K562 treated with DMSO at 1 percent for 48 hours (cell line): ENCODE results near the gene FTSJ1. TPM values are rescaled to one million over a fixed set of nuclear protein-coding genes. Genes with fewer than 3 reads are reported as not detected.

Experiments used
- total RNA-seq: library from RNA; unstranded; fragments of 300-600 nt; gene quantifications from 2 replicates; pipeline ENCODE4 v1.2.3, GENCODE V29; 2022; ENCODE audit warnings: low replicate concordance; ENCODE audit errors: extremely low read depth

FTSJ1 gene, protein sequence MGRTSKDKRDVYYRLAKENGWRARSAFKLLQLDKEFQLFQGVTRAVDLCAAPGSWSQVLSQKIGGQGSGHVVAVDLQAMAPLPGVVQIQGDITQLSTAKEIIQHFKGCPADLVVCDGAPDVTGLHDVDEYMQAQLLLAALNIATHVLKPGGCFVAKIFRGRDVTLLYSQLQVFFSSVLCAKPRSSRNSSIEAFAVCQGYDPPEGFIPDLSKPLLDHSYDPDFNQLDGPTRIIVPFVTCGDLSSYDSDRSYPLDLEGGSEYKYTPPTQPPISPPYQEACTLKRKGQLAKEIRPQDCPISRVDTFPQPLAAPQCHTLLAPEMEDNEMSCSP
- not detected in 2 replicates for total RNA-seq

DNA sequence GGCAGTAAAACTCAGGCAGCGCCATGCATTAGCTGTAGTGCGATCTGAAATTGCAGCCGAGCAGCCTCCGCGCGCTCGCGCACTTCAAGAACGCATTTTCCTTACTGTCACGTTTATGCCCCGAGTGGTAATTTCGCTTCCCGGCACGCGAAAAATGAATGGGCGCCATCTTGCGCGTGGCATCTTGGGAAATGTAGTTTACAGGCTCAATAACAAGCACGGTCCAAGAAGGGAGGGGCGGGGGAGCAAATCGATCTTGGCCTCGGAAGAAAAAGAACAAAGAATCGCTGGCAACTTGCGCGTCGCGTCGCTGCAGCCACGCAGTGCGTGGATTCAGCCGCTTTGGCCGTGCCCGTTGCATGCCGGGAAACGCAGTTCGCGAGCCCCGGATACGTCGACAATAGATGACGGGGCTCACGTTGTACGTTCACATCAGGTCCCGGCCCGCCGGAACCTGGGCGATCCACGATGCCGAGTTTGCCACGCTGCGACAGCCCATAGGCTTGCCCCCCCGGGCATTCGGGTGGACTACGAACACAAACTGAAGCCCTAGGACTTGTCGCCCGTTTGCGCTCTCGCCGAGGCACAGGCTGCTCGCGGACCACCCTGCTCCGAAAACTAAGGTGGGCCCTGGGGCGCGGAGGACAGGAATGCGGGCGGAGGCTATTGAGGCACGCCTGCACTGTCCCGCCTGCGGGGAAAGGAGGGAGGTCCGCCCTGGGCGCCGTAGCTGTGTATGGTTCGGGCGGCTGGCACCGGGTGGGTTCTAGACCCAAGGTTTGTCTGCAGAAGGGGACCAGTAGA lies at the start of gene FTSJ1:
Gene FTSJ1 (plus strand): TSS at position 426 of the 804 bp plus-strand sequence. CDS start 1,849 bp downstream, outside the sequence.

DNA sequence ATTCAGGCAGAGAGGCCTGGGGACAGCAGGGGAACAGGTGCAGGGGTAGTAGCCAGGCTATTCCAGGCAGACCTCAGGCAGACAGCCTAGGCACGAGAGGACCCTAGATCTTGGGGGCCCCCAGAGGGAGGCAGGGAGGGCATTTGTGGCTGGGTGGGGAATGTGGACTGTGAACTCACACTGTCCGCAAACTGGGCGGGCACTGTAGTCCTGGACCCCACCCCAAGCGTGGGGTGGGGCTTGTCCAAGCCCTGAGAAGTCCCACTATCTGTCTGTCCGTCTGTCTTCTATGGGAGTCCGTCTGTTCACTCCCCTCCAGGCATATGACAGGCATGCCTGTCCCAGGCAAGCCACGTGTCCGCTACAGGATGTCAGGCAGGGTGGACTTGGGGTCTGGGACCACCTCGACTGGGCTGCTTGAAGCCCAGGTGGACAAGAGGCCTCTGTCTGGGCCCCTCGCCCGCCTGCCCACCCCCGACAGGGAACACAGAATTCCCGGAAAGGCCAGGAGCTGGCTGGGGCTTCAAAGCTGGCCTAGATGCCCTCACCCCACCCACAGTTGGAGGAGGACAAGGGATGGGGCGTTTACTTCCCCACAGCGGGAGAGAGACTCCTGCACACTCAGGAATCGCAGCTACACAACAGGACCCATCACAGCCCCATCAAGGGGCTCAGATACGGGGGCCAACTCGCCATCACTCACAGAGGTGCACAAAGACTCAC lies 5.7 kb upstream of the FTSJ1 start, which contains the start of gene SLC38A5:
Gene SLC38A5 (minus strand): TSS at position 151 of the 723 bp plus-strand sequence. CDS start 2,336 bp downstream, outside the sequence.

DNA sequence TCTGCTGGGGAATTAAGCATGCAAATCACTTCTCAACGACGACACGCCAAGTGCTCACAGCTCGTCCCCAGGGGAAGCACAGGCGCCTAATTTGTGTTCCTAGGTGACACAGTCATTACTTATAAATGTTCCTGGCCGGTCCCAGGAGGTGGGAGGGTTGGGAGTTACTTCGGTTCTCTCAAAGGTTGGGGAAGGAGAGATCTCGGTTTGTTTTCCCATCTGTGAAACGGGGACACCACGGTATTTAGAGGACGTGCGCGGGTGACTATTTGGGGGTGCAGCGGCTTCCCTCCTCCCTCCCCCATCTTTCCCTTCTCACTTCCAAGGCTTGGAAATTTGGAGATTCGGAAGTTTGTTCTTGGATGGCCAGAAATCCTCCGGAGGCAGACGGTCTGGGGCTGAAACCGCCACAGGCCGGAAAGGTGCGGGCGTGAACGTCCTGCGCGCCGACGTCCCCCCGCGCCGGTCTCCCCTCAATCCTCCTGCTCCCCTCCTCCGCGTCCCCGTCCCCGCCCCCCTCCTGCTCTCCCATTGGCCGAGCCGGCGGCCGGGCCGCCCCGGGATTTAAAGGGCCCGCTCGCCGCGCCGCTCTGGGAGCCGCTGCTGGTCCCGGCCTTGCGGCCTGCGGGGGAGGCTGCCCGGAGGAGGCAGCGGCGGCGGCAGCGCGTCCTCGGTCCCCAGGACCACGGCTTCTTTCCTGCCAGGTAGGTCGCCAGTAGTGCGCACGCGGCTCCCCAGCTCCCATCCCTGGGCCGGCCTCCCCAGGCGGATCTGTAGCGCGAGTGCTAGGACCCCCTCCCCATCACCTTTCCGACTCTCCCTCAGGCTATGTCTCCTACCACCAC lies 32.6 kb downstream of the FTSJ1 start, which contains the start of gene PORCN:
Gene PORCN (plus strand): TSS at position 593 of the 845 bp plus-strand sequence. CDS start 829 bp downstream, outside the sequence.

DNA sequence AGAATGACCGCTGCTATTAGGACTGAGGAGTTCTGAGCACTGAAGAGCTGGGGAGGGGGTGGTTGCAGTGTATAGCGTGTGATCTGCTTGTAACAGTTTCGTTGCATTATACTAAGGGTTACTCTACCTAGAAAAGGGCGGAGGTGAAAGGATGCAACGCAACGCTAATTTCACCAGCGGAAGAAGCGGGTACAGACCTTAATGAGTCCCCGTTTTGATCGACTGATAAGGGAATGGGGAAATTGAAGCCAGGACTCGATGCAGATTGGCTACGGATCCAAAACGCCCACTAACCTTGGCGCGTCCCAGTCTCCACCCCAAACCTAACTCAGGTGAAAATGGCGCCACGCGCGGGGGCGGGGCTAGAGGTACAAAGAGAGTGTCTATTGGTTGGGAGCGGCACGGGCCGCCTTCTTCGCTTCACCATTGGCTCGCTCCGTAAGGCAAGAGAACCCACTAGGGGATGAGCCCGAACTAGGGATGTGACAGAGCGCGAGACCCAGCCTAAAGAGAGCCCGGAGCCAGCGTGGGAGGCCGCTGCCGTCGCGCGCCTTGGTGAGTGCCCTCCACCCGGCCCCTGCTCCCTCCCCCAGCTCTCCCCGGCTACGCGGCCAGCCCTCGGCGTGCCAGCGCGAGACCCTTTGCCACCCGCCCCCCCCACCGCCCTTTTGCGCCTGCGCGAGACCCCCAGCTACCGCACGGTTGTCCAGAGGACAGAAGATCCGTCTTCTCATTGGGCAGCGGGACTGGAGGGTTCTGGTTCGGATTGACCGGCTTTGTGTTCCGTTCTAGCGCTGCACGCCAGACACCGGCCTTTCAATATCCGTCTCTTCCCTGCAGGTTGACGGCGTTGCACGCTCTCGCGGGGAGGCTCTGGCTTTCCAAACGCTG lies 45.6 kb downstream of the FTSJ1 start, which contains the start of gene EBP:
Gene EBP (plus strand): TSS at position 456 of the 891 bp plus-strand sequence. CDS start 1,964 bp downstream, outside the sequence.

Other genes starting within 250 kb of the FTSJ1 start
- gene SSX1, start 220.8 kb upstream of the FTSJ1 start, total RNA-seq, result not detected in 2 replicates
- gene SSX3, start 119.5 kb upstream of the FTSJ1 start, total RNA-seq, result not detected in 2 replicates
- gene SSX4, start 92.7 kb upstream of the FTSJ1 start, total RNA-seq, result not detected in 2 replicates
- not detected in 2 replicates for gene SSX4B, start 64.2 kb upstream of the FTSJ1 start, total RNA-seq
- gene SLC38A5, start 5.9 kb upstream of the FTSJ1 start, total RNA-seq, result not detected in 2 replicates
- gene PORCN, start 32.8 kb downstream of the FTSJ1 start, total RNA-seq, result not detected in 2 replicates
- not detected in 2 replicates for gene EBP, start 45.6 kb downstream of the FTSJ1 start, total RNA-seq
- gene TBC1D25, start 63.5 kb downstream of the FTSJ1 start, total RNA-seq, result not detected in 2 replicates
- not detected in 2 replicates for gene RBM3, start 98.3 kb downstream of the FTSJ1 start, total RNA-seq
- gene WDR13, start 121.3 kb downstream of the FTSJ1 start, total RNA-seq, result not detected in 2 replicates
- not detected in 2 replicates for gene WAS, start 207.6 kb downstream of the FTSJ1 start, total RNA-seq
- not detected in 2 replicates for gene SUV39H1, start 220.5 kb downstream of the FTSJ1 start, total RNA-seq